NB4 (cell line): Measurements from ENCODE around the gene UBAP1L.

Source experiments
- DNase-seq: peaks from one replicate; pipeline ENCODE4 v3.0.0; 2010; ENCODE audit warnings: low read depth
- H3K4me3 ChIP-seq: one replicate; pipeline ENCODE4 v1.5.1; 2011; ENCODE audit warnings: mild to moderate bottlenecking, low read depth, low read length, moderate library complexity
- CTCF ChIP-seq: IDR thresholded peaks from one replicate; pipeline ENCODE4 v1.5.1; 2012; ENCODE audit warnings: low read depth, low read length
- MAX ChIP-seq: IDR thresholded peaks from 2 replicates; pipeline ENCODE4 v1.6.1; 2011; ENCODE audit warnings: low read depth, low read length
- MYC ChIP-seq: IDR thresholded peaks from 2 replicates; pipeline ENCODE4 v1.6.1; 2011; ENCODE audit warnings: low read depth, low read length
- POLR2A ChIP-seq: IDR thresholded peaks from 2 replicates; pipeline ENCODE4 v1.6.1; 2011; ENCODE audit warnings: mild to moderate bottlenecking; ENCODE audit not compliant: insufficient read length; ENCODE audit errors: extremely low read depth

Gene UBAP1L

GRCh38 chr15:65082303-65082953, 32.6 kb downstream of the UBAP1L start:
- DNase-seq: no peak
- TF ChIP-seq CTCF: no peak
- no peak for TF ChIP-seq MAX
- no peak for TF ChIP-seq POLR2A
- no peak for TF ChIP-seq MYC
- no peak overlapping the region for H3K4me3 ChIP-seq

- H3K4me3 ChIP-seq: no peak overlapping the region
- DNase-seq: no peak
- TF ChIP-seq CTCF (no peak), POLR2A (no peak), MYC (no peak), MAX (no peak)
These were observed 33.2 kb downstream of the UBAP1L start for GRCh38 chr15:65081758-65082157.

- no peak for DNase-seq
- no peak for TF ChIP-seq POLR2A
- H3K4me3 ChIP-seq: no peak overlapping the region
These were observed 33.7 kb downstream of the UBAP1L start for GRCh38 chr15:65081270-65081669.

GRCh38 chr15:65079580-65079979, 35.4 kb downstream of the UBAP1L start:
- no peak for DNase-seq
- TF ChIP-seq MAX: no peak
- TF ChIP-seq CTCF: no peak
- no peak for TF ChIP-seq MYC
- TF ChIP-seq POLR2A: no peak
- H3K4me3 ChIP-seq: no peak overlapping the region

GRCh38 chr15:65077981-65078352, 37.0 kb downstream of the UBAP1L start:
- DNase-seq: peak; percentile 42
- TF ChIP-seq CTCF (no peak), POLR2A (no peak)
- H3K4me3 ChIP-seq: no peak overlapping the region

GRCh38 chr15:65077291-65077980, 37.6 kb downstream of the UBAP1L start:
- no peak for TF ChIP-seq MAX
- TF ChIP-seq MYC: no peak
- TF ChIP-seq POLR2A: no peak
- no peak for TF ChIP-seq CTCF
- no peak for DNase-seq
- H3K4me3 ChIP-seq: no peak overlapping the region
